Epithelial cell of proximal tubule (primary cell): ENCODE results near the gene DIPK1B. TPM values are rescaled to one million over a fixed set of nuclear protein-coding genes. Genes with fewer than 3 reads are reported as not detected.

Experiments
- DNase-seq: peaks from one replicate; pipeline ENCODE4 v3.0.0-alpha.2; 2011; ENCODE audit warnings: low read depth
- H3K4me3 ChIP-seq: 2 replicates; pipeline ENCODE4 v1.5.1; 2011; ENCODE audit warnings: low read depth, mild to moderate bottlenecking, low read length
- CTCF ChIP-seq: conservative IDR thresholded peaks from 2 replicates; pipeline ENCODE4 v1.5.1; 2012; ENCODE audit warnings: low read depth, mild to moderate bottlenecking, low read length
- total RNA-seq: library from RNA; depleted of rRNA; stranded (reverse); fragments of >200 nt; gene quantifications from 2 replicates; pipeline ENCODE4 v1.2.3, GENCODE V29; 2015

DIPK1B gene
- total RNA-seq, 1 donor from 2014 or later = 20.3 TPM

GRCh38 chr9:136687721-136688223 lies 24.6 kb upstream of the DIPK1B start:
- no peak for TF ChIP-seq CTCF
- H3K4me3 ChIP-seq = no peak overlapping the region
- no peak for DNase-seq

- no peak for DNase-seq
- no peak for TF ChIP-seq CTCF
- no peak overlapping the region for H3K4me3 ChIP-seq
Observed at GRCh38 chr9:136688274-136689107, 23.9 kb upstream of the DIPK1B start.

DNA sequence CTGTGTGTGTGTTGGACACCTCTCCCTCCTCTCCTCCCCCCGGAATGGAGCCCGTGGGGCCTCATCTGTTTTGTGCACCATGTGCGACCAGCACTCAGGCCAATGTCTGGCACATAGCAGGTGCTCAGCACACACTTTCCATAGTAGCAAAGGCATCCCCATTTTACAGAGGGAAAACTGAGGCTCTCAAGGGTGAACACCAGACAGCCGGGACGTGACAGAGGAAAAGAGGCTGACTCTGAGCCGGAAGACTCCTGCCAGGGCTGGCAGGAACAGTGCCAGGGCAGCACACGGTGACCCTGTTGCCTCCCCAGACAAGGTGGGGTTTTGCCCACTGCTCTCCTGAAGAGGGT lies 23.3 kb upstream of the DIPK1B start:
- DNase-seq = no peak
- no peak overlapping the region for H3K4me3 ChIP-seq
- TF ChIP-seq CTCF = no peak

GRCh38 chr9:136690104-136690805 lies 22.1 kb upstream of the DIPK1B start:
- no peak for DNase-seq
- no peak for TF ChIP-seq CTCF
- no peak overlapping the region for H3K4me3 ChIP-seq

DNA sequence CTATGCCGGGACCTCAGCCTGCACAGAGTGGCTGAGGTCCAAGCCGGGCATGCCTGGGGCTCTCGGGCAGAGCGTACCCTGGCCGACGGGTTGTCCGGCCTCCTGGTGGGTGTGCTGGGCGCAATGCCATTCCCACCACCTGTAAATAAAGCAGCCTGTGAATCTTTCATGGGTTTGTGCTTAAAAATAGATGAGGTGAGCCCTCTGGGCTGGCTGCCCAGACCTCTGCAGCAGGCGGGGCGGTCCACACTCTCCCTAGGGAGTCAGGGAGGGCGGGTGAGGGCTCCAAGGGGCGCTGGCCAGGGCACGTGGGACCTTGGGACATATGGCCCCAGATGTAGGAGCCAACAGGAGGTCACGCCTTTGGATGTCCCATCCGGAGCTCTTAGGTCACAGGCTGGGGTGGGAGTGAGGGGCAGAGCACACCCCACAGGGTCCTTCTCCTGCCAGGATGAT lies 21.5 kb upstream of the DIPK1B start:
- no peak for DNase-seq
- TF ChIP-seq CTCF = no peak
- no peak overlapping the region for H3K4me3 ChIP-seq

- no peak overlapping the region for H3K4me3 ChIP-seq
- TF ChIP-seq CTCF = no peak
- no peak for DNase-seq
Observed at GRCh38 chr9:136691316-136692184, 20.8 kb upstream of the DIPK1B start.
